ENCODE measurements around the gene ETNK2. TPM values are rescaled to one million over a fixed set of nuclear protein-coding genes. Genes with fewer than 3 reads are reported as not detected.

The ETNK2 gene
- total RNA-seq, 6 donors from 2014 or later, result 3.2 to 8.9 (median 6.0) TPM; not detected in 1

GRCh38 chr1:204170494-204171155 is 18.8 kb upstream of the ETNK2 start:
- Histone ChIP-seq H3K36me3 (no peaks in the 10 kb centered on the region), H3K27me3 (no peaks in the 10 kb centered on the region), H3K4me3 (no peak overlapping the region), H3K27ac (no peak overlapping the region), H3K4me1 (no peaks in the 10 kb centered on the region), H3K9me3 (peaks cover 11 to 17% (median 13%) of the 10 kb centered on the region in 4 donors)
- DNase-seq (no peak), ATAC-seq (ENCODE audit: low FRiP score in 2 of 2) (no peak)
- WGBS, 2 donors, result 81 to 96% methylated on average over 3 of the region's 3 CpGs
- TF ChIP-seq POLR2AphosphoS5 (IDR thresholded peaks at IDR 0.05), result no peak

GRCh38 chr1:204169858-204170257 is 18.0 kb upstream of the ETNK2 start:
- H3K9me3 ChIP-seq, result peaks cover 11 to 17% (median 13%) of the 10 kb centered on the region in 4 donors
- no peak overlapping the region for H3K27ac ChIP-seq
- H3K4me3 ChIP-seq, result no peak overlapping the region
- ATAC-seq (ENCODE audit: low FRiP score in 2 of 2), result no peak
- 93 to 94% methylated on average over 4 of the region's 4 CpGs for WGBS, 2 donors
- no peaks in the 10 kb centered on the region for H3K4me1 ChIP-seq
- no peak for TF ChIP-seq POLR2AphosphoS5 (IDR thresholded peaks at IDR 0.05)
- no peak for TF ChIP-seq POLR2A (IDR thresholded peaks at IDR 0.05)
- TF ChIP-seq CTCF (IDR thresholded peaks at IDR 0.05), result no peak
- TF ChIP-seq EP300 (IDR thresholded peaks at IDR 0.05), result no peak
- H3K27me3 ChIP-seq, result no peaks in the 10 kb centered on the region
- H3K36me3 ChIP-seq, result no peaks in the 10 kb centered on the region
- no peak for DNase-seq

GRCh38 chr1:204167730-204168129 is 15.9 kb upstream of the ETNK2 start:
- Histone ChIP-seq H3K4me1 (peaks cover 0 to under 1% (median 0%) of the 10 kb centered on the region in 4 donors), H3K9me3 (peaks cover 11 to 17% (median 13%) of the 10 kb centered on the region in 4 donors), H3K4me3 (no peak overlapping the region), H3K27me3 (no peaks in the 10 kb centered on the region), H3K36me3 (no peaks in the 10 kb centered on the region), H3K27ac (no peak overlapping the region)
- TF ChIP-seq POLR2A (IDR thresholded peaks at IDR 0.05), result no peak
- TF ChIP-seq POLR2AphosphoS5 (IDR thresholded peaks at IDR 0.05), result no peak
- ATAC-seq (ENCODE audit: low FRiP score in 2 of 2) (no peak), DNase-seq (no peak)
- WGBS, 2 donors, result 89 to 90% methylated on average over 5 of the region's 5 CpGs

GRCh38 chr1:204166219-204166618 is 14.4 kb upstream of the ETNK2 start, which contains the start of gene REN:
REN (minus strand) TSS chr1:204166337; CDS start chr1:204166293, 44 bp downstream.
- Histone ChIP-seq H3K27ac (no peak within 1 kb of the TSS), H3K4me1 (peaks cover 0 to 6% (median 3%) of the 10 kb centered on the region in 4 donors), H3K27me3 (no peaks in the 10 kb centered on the region), H3K36me3 (no peaks in the 10 kb centered on the region), H3K4me3 (no peak within 1 kb of the TSS), H3K9me3 (peaks cover 11 to 17% (median 13%) of the 10 kb centered on the region in 4 donors)
- 39 to 58% methylated on average over 4 to 5 of the region's 5 CpGs for WGBS, 2 donors
- DNase-seq (no peak), ATAC-seq (ENCODE audit: low FRiP score in 2 of 2) (no peak)
- TF ChIP-seq CTCF (IDR thresholded peaks at IDR 0.05), result no peak
- no peak for TF ChIP-seq POLR2AphosphoS5 (IDR thresholded peaks at IDR 0.05)
- no peak for TF ChIP-seq EP300 (IDR thresholded peaks at IDR 0.05)
- TF ChIP-seq POLR2A (IDR thresholded peaks at IDR 0.05), result no peak

- WGBS, 2 donors, result 11% methylated on average over 6 to 7 of the region's 7 CpGs
- TF ChIP-seq POLR2AphosphoS5 (IDR thresholded peaks at IDR 0.05) (no peak), POLR2A (IDR thresholded peaks at IDR 0.05) (no peak), CTCF (IDR thresholded peaks at IDR 0.05) (peak; percentile 93 to 99 (median 96)), EP300 (IDR thresholded peaks at IDR 0.05) (no peak)
- DNase-seq, result peak; percentile 84 to 92
- Histone ChIP-seq H3K4me3 (no peak overlapping the region), H3K4me1 (peaks cover 0 to 6% (median 3%) of the 10 kb centered on the region in 4 donors), H3K27me3 (no peaks in the 10 kb centered on the region), H3K9me3 (no peaks in the 10 kb centered on the region), H3K27ac (no peak overlapping the region), H3K36me3 (no peaks in the 10 kb centered on the region)
- peak; percentile 91 to 93 for ATAC-seq (ENCODE audit: low FRiP score in 2 of 2)
These were observed 10.7 kb upstream of the ETNK2 start for GRCh38 chr1:204162494-204163074.

Data from upper lobe of left lung (tissue), 6 donors.